Measurements from ENCODE around the gene RAD51D. TPM values are rescaled to one million over a fixed set of nuclear protein-coding genes. Genes with fewer than 3 reads are reported as not detected.
"Not testable (repeated sequence)": the region's sequence is repeated elsewhere in the genome, so short reads cannot be mapped to it uniquely, and the experiment has no call there.

The RAD51D gene
- total RNA-seq, 2 donors from 2014 or later: 30.4 TPM

- H3K27ac Mint-ChIP-seq: no peak overlapping the region
- DNase-seq (ENCODE audit: low spot score in 2 of 2) (no peak), ATAC-seq (no peak)
- peaks cover 18 to 25% of the 10 kb centered on the region in 2 donors for H3K36me3 Mint-ChIP-seq
- no peaks in the 10 kb centered on the region for H3K9me3 Mint-ChIP-seq
These were observed 2.8 kb downstream of the RAD51D start for GRCh38 chr17:35116845-35117244.

GRCh38 chr17:35110791-35111190, 8.9 kb downstream of the RAD51D start:
- DNase-seq (ENCODE audit: low spot score in 2 of 2); H3K27ac Mint-ChIP-seq; ATAC-seq; H3K9me3 Mint-ChIP-seq: not testable (repeated sequence)
- H3K36me3 Mint-ChIP-seq: peaks cover 7 to 13% of the 10 kb centered on the region in 2 donors

- Mint-ChIP-seq H3K27ac (peak overlapping the region in 1 of 2 donors; percentile 75), H3K36me3 (peaks cover 0 to 23% of the 10 kb centered on the region in 2 donors), H3K9me3 (no peaks in the 10 kb centered on the region)
- ATAC-seq: no peak
- no peak for DNase-seq (ENCODE audit: low spot score in 2 of 2)
These were observed 14.7 kb downstream of the RAD51D start for GRCh38 chr17:35104844-35105450.

- Mint-ChIP-seq H3K36me3 (peaks cover 0 to 23% of the 10 kb centered on the region in 2 donors), H3K27ac (no peak overlapping the region), H3K9me3 (no peaks in the 10 kb centered on the region)
- ATAC-seq (no peak), DNase-seq (ENCODE audit: low spot score in 2 of 2) (no peak)
These were observed 16.4 kb downstream of the RAD51D start for GRCh38 chr17:35103271-35103670.

- Mint-ChIP-seq H3K36me3 (peaks cover 0 to 18% of the 10 kb centered on the region in 2 donors), H3K9me3 (no peaks in the 10 kb centered on the region), H3K27ac (peak overlapping the region in 1 of 2 donors; percentile 31)
- DNase-seq (ENCODE audit: low spot score in 2 of 2): no peak
- peak in 1 of 2 donors; percentile 28 for ATAC-seq
These were observed 17.9 kb downstream of the RAD51D start for GRCh38 chr17:35101725-35102124.

GRCh38 chr17:35101036-35101435, 18.6 kb downstream of the RAD51D start:
- Mint-ChIP-seq H3K9me3 (no peaks in the 10 kb centered on the region), H3K27ac (no peak overlapping the region), H3K36me3 (peaks cover 0 to 12% of the 10 kb centered on the region in 2 donors)
- DNase-seq (ENCODE audit: low spot score in 2 of 2) (no peak), ATAC-seq (no peak)

- peaks cover 0 to 6% of the 10 kb centered on the region in 2 donors for H3K36me3 Mint-ChIP-seq
These were observed 19.8 kb downstream of the RAD51D start for GRCh38 chr17:35099908-35100307.

GRCh38 chr17:35097776-35098175, 21.9 kb downstream of the RAD51D start:
- peak overlapping the region in 1 of 2 donors; percentile 9 for H3K27ac Mint-ChIP-seq

More at GRCh38 chr17:35099908-35100307, 19.8 kb downstream of the RAD51D start:
- ATAC-seq (no peak), DNase-seq (ENCODE audit: low spot score in 2 of 2) (no peak)
- peak overlapping the region in 1 of 2 donors; percentile 63 for H3K27ac Mint-ChIP-seq
- no peaks in the 10 kb centered on the region for H3K9me3 Mint-ChIP-seq

GRCh38 chr17:35095741-35096140, 23.9 kb downstream of the RAD51D start:
- no peaks in the 10 kb centered on the region for H3K9me3 Mint-ChIP-seq
- H3K36me3 Mint-ChIP-seq: no peaks in the 10 kb centered on the region
- ATAC-seq (no peak), DNase-seq (ENCODE audit: low spot score in 2 of 2) (no peak)
- H3K27ac Mint-ChIP-seq: no peak overlapping the region

More at GRCh38 chr17:35097776-35098175, 21.9 kb downstream of the RAD51D start:
- DNase-seq (ENCODE audit: low spot score in 2 of 2): no peak
- H3K36me3 Mint-ChIP-seq: peaks cover 0 to 5% of the 10 kb centered on the region in 2 donors
- no peaks in the 10 kb centered on the region for H3K9me3 Mint-ChIP-seq
- ATAC-seq: no peak

- H3K27ac Mint-ChIP-seq: no peak overlapping the region
- no peak for DNase-seq (ENCODE audit: low spot score in 2 of 2)
These were observed 24.8 kb downstream of the RAD51D start for GRCh38 chr17:35094902-35095301.

GRCh38 chr17:35090707-35091106, 29.0 kb downstream of the RAD51D start:
- not testable (repeated sequence) for H3K36me3 Mint-ChIP-seq; ATAC-seq; DNase-seq (ENCODE audit: low spot score in 2 of 2); H3K9me3 Mint-ChIP-seq; H3K27ac Mint-ChIP-seq

More at GRCh38 chr17:35094902-35095301, 24.8 kb downstream of the RAD51D start:
- Mint-ChIP-seq H3K9me3 (no peaks in the 10 kb centered on the region), H3K36me3 (no peaks in the 10 kb centered on the region)
- peak; percentile 65 to 88 for ATAC-seq

GRCh38 chr17:35089586-35090296, 29.9 kb downstream of the RAD51D start:
- H3K27ac Mint-ChIP-seq: peak overlapping the region; percentile 88 to 92
- peak; percentile 37 to 48 for ATAC-seq
- DNase-seq (ENCODE audit: low spot score in 2 of 2): no peak
- H3K36me3 Mint-ChIP-seq: peaks cover 0 to 5% of the 10 kb centered on the region in 2 donors
- H3K9me3 Mint-ChIP-seq: no peaks in the 10 kb centered on the region

- H3K9me3 Mint-ChIP-seq: no peaks in the 10 kb centered on the region
- peak; percentile 74 to 80 for ATAC-seq
- peaks cover 0 to 5% of the 10 kb centered on the region in 2 donors for H3K36me3 Mint-ChIP-seq
- H3K27ac Mint-ChIP-seq: peak overlapping the region; percentile 88 to 92
- DNase-seq (ENCODE audit: low spot score in 2 of 2): peak; percentile 90 to 93
These were observed 30.6 kb downstream of the RAD51D start for GRCh38 chr17:35088881-35089585.

- ATAC-seq (peak; percentile 4 to 10), DNase-seq (ENCODE audit: low spot score in 2 of 2) (peak in 1 of 2 donors; percentile 27)
- no peaks in the 10 kb centered on the region for H3K9me3 Mint-ChIP-seq
- H3K27ac Mint-ChIP-seq: peak overlapping the region; percentile 59 to 85
- H3K36me3 Mint-ChIP-seq: peaks cover 0 to 5% of the 10 kb centered on the region in 2 donors
These were observed 31.2 kb downstream of the RAD51D start for GRCh38 chr17:35088356-35088880.

GRCh38 chr17:35087731-35088355, 31.8 kb downstream of the RAD51D start:
- Mint-ChIP-seq H3K9me3 (no peaks in the 10 kb centered on the region), H3K27ac (peak overlapping the region; percentile 59 to 85), H3K36me3 (peaks cover 0 to 5% of the 10 kb centered on the region in 2 donors)
- DNase-seq (ENCODE audit: low spot score in 2 of 2) (no peak), ATAC-seq (peak; percentile 0 to 1)

- ATAC-seq (no peak), DNase-seq (ENCODE audit: low spot score in 2 of 2) (no peak)
- peaks cover 0 to 5% of the 10 kb centered on the region in 2 donors for H3K36me3 Mint-ChIP-seq
- no peak overlapping the region for H3K27ac Mint-ChIP-seq
- no peaks in the 10 kb centered on the region for H3K9me3 Mint-ChIP-seq
These were observed 32.6 kb downstream of the RAD51D start for GRCh38 chr17:35086931-35087573.
